ENCODE data around the gene CCR1.
"Not testable (repeated sequence)": the region's sequence is repeated elsewhere in the genome, so short reads cannot be mapped to it uniquely, and the experiment has no call there.

CCR1 gene

DNA sequence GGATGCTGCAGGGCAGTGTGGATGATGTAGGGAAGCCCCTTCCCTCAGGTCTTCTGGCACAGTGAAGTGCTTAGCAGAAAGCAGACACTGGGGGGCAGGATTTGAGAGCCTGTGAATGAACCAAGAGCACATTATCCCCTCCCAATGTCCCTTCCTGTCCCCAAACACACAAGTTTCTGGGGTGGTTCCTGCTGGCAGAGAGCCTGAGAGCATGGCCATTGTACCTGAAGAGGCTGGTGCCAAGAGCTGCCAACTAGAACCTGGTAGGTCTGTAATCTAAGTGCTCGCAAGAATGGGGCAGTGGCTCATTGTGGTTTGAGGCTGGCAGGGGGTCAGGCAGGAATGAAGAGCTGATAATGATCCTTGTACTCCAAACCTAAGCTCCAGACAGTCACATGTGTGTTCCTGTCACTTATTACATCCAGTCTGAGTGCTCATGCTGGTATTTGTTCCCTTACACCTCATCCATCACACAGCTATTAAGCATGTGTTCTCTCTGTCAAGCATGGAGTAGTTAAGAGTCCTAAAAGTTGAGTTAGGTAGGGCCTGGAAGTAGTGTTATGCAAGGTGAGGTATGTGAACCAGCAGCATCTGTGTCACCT, 6.7 kb upstream of the CCR1 start:
- DNase-seq (ENCODE audit: low read depth), result no peak
- H3K4me3 ChIP-seq (ENCODE audit: low read depth, low read length), result no peak overlapping the region
- TF ChIP-seq, protein P1, sequence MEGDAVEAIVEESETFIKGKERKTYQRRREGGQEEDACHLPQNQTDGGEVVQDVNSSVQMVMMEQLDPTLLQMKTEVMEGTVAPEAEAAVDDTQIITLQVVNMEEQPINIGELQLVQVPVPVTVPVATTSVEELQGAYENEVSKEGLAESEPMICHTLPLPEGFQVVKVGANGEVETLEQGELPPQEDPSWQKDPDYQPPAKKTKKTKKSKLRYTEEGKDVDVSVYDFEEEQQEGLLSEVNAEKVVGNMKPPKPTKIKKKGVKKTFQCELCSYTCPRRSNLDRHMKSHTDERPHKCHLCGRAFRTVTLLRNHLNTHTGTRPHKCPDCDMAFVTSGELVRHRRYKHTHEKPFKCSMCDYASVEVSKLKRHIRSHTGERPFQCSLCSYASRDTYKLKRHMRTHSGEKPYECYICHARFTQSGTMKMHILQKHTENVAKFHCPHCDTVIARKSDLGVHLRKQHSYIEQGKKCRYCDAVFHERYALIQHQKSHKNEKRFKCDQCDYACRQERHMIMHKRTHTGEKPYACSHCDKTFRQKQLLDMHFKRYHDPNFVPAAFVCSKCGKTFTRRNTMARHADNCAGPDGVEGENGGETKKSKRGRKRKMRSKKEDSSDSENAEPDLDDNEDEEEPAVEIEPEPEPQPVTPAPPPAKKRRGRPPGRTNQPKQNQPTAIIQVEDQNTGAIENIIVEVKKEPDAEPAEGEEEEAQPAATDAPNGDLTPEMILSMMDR (IDR thresholded peaks at IDR 0.05; ENCODE audit: low read depth, low read length, missing control alignments), result peak; percentile 78

DNA sequence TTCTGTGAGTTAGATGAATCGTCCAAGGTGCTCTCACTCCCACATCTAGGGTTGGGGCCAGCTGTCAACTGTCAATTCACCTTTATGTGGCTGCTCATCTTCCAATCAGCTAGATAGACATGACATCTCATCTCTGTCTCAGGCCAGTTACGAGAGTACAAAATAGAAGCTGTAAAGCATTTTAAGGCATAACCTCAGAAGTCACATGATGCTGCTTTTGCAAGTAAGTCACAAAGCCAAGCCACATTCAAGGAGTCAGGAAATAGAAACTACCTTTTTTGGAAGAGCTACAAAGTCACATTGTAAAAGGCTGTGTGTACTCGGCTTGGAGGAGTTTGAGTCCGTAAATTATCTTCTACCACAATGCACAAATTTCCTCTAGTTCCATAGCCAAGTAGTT, 5.1 kb upstream of the CCR1 start:
- DNase-seq (ENCODE audit: low read depth), result no peak
- TF ChIP-seq, protein P1 (IDR thresholded peaks at IDR 0.05; ENCODE audit: low read depth, low read length, missing control alignments), result no peak
- H3K4me3 ChIP-seq (ENCODE audit: low read depth, low read length), result no peak overlapping the region

DNA sequence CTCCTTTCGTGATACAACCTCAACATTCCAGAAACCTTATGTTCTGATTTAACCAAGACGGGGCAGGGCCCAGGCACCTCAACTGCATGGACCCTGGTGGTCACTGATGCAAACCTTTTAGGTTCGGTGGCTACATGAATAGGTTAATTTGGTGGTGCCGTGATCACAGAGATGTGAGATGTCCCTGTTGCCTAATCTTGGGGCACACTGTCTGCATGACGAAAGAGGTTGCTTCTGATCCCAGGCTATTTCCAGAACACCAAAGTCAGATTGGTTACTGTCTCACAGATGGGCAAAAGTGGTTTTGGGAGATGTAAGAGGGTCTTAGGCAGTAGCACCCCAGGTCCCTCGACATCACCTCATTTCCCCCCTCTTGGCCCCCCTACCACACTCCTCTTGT, 4.0 kb upstream of the CCR1 start:
- TF ChIP-seq, protein P1 (IDR thresholded peaks at IDR 0.05; ENCODE audit: low read depth, low read length, missing control alignments), result no peak
- no peak for DNase-seq (ENCODE audit: low read depth)
- no peak overlapping the region for H3K4me3 ChIP-seq (ENCODE audit: low read depth, low read length)

DNA sequence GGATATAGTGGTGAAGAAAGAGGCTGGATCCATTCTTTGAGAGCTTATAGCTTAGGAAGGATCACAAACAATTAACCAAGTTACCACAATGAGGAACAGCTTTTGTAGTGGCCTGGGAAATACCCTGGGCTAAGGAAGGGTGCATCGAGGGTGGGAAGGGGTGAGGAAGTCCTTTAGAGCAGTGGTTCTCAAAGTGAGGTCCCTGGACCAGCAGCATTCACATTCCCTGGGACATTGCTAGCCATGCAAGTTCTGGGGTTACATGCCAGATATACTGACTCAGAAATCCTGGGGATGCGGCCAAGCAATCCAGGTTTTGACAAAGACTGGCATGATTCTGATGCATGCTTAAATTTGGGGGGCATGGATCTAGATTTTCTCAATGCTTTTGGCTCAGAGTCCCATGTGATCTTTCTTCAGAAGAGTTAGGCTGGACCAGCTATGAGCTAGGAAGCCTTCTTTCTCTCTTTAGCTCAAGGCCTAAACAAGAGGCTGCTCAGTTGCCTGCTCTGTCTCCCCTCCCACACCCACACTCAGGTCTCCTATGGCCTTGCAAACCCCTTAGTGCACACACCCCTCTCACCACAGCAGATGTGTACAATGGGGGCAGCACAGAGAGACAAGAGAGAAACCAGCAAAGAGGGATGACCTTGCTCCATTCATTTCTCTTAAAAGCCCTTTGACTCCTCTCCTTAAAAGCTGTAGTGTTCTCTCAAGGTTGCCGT, 1.8 kb upstream of the CCR1 start:
- no peak overlapping the region for H3K4me3 ChIP-seq (ENCODE audit: low read depth, low read length)
- TF ChIP-seq, protein P1 (IDR thresholded peaks at IDR 0.05; ENCODE audit: low read depth, low read length, missing control alignments), result no peak
- DNase-seq (ENCODE audit: low read depth), result no peak

DNA sequence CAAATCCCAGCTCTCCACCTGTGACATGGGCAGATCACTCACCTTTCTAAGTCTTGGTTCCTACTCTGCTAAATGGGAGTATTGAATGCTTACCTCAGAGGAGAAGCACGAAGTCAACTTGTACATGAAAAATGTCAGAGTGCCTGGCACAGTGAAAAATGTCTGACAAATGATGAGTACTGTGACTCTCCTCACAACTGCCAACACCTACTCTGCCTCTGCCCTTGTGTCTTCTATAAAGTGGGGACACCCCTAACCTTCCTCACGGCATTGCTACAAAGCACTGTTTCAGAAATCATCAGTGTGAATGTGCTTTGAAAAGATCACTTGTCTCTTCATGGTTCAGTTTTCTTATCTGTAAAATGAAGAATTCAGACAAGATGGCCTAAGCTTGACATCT, 940 bp upstream of the CCR1 start:
- no peak overlapping the region for H3K4me3 ChIP-seq (ENCODE audit: low read depth, low read length)
- TF ChIP-seq, protein P1 (IDR thresholded peaks at IDR 0.05; ENCODE audit: low read depth, low read length, missing control alignments), result no peak
- DNase-seq (ENCODE audit: low read depth), result no peak

DNA sequence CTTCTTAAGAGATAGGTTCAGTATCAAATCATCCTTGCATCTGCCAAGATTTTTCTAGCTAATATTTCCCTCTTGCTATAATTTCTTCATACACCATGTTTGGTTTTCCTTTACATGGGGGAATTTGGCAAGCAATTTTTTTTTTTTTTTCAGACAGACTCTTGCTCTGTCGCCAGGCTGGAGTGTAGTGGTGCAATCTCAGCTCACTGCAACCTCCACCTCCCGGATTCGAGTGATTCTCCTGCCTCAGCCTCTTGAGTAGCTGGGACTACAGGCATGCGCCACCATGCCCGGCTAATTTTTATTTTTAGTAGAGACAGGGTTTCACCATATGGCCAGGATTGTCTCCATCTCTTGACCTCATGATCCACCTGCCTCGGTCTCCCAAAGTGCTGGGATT, 599 bp downstream of the CCR1 start:
- not testable (repeated sequence) for DNase-seq (ENCODE audit: low read depth)
- H3K4me3 ChIP-seq (ENCODE audit: low read depth, low read length), result peak overlapping the region; percentile 24; the same call in 1 of the 2 replicates

DNA sequence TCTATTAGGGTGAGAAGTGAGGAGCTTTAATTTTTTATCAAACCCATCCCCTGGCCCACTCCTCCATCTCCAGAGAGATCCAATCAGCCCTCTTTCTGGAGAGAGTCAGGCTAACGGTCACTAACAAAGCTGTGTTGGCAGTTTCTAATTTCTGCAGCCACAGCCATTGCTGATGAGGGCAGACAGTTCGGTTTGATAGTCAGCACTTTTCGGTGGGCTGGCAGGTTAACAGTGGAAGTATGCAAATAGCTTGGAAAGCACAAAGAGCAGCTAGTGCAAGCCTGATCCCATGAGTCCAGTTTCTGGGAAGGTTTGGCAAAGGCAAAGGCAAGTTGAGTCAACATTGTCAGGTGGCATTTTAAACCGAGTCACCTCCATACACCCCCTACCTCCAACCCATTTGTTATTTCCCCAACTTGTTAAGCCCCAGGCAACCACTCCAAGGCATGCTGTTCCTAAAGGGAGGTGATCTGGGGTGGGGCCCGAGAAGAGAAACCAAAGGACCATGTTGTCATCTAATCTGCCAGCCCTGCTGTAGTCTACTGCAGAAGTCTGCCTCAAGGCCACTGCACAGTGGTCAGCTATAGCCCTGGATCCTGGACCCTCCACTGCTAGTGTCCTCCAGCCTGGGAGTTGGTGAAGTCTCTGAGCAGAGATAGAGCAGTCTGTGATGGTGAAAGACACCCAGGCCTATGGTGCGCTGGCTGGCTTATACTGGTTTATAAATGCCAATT, 1.7 kb downstream of the CCR1 start:
- no peak overlapping the region for H3K4me3 ChIP-seq (ENCODE audit: low read depth, low read length)
- no peak for DNase-seq (ENCODE audit: low read depth)
- TF ChIP-seq, protein P1 (IDR thresholded peaks at IDR 0.05; ENCODE audit: low read depth, low read length, missing control alignments), result no peak

Data from GM12864 (cell line).